Activated gamma-delta T cell treated with anti-CD3 and anti-CD28 coated beads, Interleukin-2, amount 50 U/mL, for 16 hours (primary cell): Measurements from ENCODE around the gene L3MBTL1.

Experiments
- DNase-seq: peaks from one replicate; pipeline ENCODE4 v3.0.0-alpha.2; 2020; ENCODE audit warnings: low read depth

The L3MBTL1 gene

GRCh38 chr20:43590036-43590391, 82.5 kb downstream of the L3MBTL1 start:
- no peak for DNase-seq

DNA sequence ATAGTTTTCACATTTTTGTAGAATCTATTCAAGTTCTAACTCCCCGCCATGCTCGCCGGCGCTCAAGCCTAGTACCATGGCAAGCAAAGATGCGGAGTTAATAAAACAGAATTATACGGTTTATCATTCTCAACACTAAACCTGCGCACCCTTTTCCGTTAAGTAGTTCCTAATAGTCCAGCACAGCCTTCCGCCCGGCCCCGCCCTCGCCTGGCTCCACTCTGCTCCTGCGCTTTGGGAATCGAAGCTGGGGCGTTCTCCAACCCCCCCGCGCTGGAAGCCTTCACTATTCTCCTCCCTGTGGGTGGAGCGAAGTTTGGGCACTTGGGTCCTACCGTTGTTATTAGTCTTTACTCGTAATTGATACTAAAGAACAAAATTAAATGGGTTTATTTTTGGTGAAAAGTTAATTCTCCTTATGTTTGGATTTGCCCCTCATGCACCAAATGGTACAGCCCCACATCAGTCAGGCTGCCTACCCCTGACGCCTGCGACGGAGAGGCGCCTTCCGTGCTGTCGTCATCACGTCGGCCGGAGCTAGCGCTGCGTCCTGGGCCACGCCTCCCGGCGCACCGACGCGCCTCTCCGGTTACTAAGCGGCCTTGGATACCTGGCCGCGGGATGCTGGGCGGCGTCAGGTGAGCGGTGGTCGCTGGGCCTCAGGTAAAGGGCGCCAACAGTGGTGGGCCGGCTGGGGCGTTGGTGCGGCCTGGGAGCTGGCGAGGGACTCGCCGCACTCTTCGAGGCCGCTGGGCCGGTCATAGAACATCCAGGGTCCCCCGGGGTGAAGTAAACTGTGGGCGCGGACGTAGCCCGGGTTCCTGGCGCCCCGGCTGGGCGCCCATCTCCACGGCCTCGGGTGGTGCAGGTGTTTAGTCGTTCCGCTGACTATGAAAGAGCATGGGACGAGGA, 83.2 kb downstream of the L3MBTL1 start, which contains the start of gene IFT52:
Gene IFT52, plus strand, starts transcription at position 546 of the 912 bp plus-strand sequence. CDS start 3,762 bp downstream, outside the sequence.
- peak; percentile 77 for DNase-seq
